LNCAP (cell line): ENCODE measurements around the gene CELF4.

Source experiments
- TF ChIP-seq, protein P1 (sequence below): fragments of 450-650 bp; IDR thresholded peaks from 2 replicates; pipeline ENCODE4 v1.5.1; 2017; ENCODE audit warnings: mild to moderate bottlenecking

The CELF4 gene

GRCh38 chr18:37265382-37265781, 300.2 kb downstream of the CELF4 start:
- TF ChIP-seq, protein P1, sequence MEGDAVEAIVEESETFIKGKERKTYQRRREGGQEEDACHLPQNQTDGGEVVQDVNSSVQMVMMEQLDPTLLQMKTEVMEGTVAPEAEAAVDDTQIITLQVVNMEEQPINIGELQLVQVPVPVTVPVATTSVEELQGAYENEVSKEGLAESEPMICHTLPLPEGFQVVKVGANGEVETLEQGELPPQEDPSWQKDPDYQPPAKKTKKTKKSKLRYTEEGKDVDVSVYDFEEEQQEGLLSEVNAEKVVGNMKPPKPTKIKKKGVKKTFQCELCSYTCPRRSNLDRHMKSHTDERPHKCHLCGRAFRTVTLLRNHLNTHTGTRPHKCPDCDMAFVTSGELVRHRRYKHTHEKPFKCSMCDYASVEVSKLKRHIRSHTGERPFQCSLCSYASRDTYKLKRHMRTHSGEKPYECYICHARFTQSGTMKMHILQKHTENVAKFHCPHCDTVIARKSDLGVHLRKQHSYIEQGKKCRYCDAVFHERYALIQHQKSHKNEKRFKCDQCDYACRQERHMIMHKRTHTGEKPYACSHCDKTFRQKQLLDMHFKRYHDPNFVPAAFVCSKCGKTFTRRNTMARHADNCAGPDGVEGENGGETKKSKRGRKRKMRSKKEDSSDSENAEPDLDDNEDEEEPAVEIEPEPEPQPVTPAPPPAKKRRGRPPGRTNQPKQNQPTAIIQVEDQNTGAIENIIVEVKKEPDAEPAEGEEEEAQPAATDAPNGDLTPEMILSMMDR = no peak

- TF ChIP-seq, protein P1 = no peak
Measured at GRCh38 chr18:37264956-37265355, 300.6 kb downstream of the CELF4 start.

- TF ChIP-seq, protein P1 = no peak
Measured at GRCh38 chr18:37261988-37262387, 303.6 kb downstream of the CELF4 start.

DNA sequence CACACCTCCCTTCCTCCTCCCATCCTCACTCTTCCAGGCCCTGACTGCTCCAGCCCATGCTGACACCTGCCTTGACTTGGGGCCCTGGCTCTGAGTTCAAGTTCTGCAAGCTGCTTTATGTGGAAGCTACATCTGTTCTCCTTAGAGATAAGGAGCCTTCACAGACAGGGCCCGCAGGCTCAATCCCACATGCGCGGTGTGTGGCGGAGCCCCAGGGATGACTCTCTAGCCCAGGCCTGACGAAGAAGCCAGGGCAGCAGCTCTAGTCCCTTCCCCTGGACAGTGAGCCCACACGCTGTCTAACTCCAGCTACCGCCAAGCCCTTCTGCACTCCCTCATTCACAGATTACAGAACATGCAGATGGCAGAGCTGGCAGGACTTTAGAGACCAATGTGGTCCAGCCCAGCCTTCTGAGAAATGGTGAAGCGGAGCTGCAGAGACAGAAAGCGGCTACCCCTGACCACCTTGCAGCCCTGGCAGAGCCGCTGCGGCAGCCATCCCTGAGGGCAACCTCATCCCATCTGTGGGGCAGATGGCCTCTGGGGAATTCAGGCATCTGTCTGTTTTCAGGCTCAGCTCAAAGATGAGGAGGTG, 304.3 kb downstream of the CELF4 start:
- TF ChIP-seq, protein P1 = no peak

- TF ChIP-seq, protein P1 = no peak
Measured at GRCh38 chr18:37260367-37261093, 305.1 kb downstream of the CELF4 start.

GRCh38 chr18:37259711-37260110, 305.9 kb downstream of the CELF4 start:
- TF ChIP-seq, protein P1 = no peak

DNA sequence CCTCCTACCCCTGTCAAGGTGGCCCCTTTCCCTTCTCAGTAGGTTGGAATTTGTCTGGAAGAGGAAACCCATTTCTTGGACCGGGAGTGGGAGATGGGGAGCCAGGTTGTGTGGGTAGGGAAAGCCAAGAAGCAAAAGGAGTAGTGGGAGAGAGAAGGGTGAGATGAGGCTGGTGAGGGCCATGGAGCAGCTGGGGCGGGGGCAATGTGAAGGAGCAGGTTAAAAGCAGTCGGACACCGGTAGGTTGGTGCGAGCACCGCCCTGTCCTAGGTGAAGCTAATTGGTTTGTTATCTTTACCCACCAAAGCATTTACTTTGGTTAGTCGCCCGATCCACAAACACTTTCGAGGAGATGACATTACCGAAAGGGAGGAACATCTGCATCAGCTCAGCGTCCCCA, 306.8 kb downstream of the CELF4 start:
- TF ChIP-seq, protein P1 = no peak
